HG02852 (cell line): ENCODE data around the gene YTHDC2.

Experiments used
- ATAC-seq: cut with Tn5 transposase; IDR thresholded peaks from one replicate; pipeline ENCODE4 v1.9.1; 2021; ENCODE audit warnings: mild to moderate bottlenecking, moderate library complexity; ENCODE audit not compliant: unreplicated experiment

Gene YTHDC2

GRCh38 chr5:113519412-113519811 is 5.9 kb downstream of the YTHDC2 start:
- no peak for ATAC-seq

GRCh38 chr5:113520429-113520828 is 6.9 kb downstream of the YTHDC2 start:
- ATAC-seq, result peak; percentile 80

- no peak for ATAC-seq
These were observed 7.4 kb downstream of the YTHDC2 start for GRCh38 chr5:113520899-113521298.

- ATAC-seq, result no peak
These were observed 9.7 kb downstream of the YTHDC2 start for GRCh38 chr5:113523168-113523567.

GRCh38 chr5:113524927-113525326 is 11.4 kb downstream of the YTHDC2 start:
- ATAC-seq, result peak; percentile 54

- no peak for ATAC-seq
These were observed 12.9 kb downstream of the YTHDC2 start for GRCh38 chr5:113526421-113526820.

- ATAC-seq, result no peak
These were observed 14.3 kb downstream of the YTHDC2 start for GRCh38 chr5:113527746-113528145.

- ATAC-seq, result no peak
These were observed 18.1 kb downstream of the YTHDC2 start for GRCh38 chr5:113531481-113532159.

- ATAC-seq, result no peak
These were observed 24.8 kb downstream of the YTHDC2 start for GRCh38 chr5:113538313-113538712.

- ATAC-seq, result no peak
These were observed 33.2 kb downstream of the YTHDC2 start for GRCh38 chr5:113546703-113547183.

GRCh38 chr5:113548396-113548795 is 34.9 kb downstream of the YTHDC2 start:
- ATAC-seq, result no peak

GRCh38 chr5:113552137-113552536 is 38.6 kb downstream of the YTHDC2 start:
- no peak for ATAC-seq

GRCh38 chr5:113552620-113553019 is 39.1 kb downstream of the YTHDC2 start:
- no peak for ATAC-seq

GRCh38 chr5:113562828-113563400 is 49.4 kb downstream of the YTHDC2 start:
- no peak for ATAC-seq

GRCh38 chr5:113569396-113569795 is 55.9 kb downstream of the YTHDC2 start:
- no peak for ATAC-seq

GRCh38 chr5:113572716-113573115 is 59.2 kb downstream of the YTHDC2 start:
- ATAC-seq, result no peak

- ATAC-seq, result no peak
These were observed 60.9 kb downstream of the YTHDC2 start for GRCh38 chr5:113574417-113574816.

GRCh38 chr5:113575074-113575473 is 61.6 kb downstream of the YTHDC2 start:
- ATAC-seq, result no peak

GRCh38 chr5:113578091-113578490 is 64.6 kb downstream of the YTHDC2 start:
- no peak for ATAC-seq

- no peak for ATAC-seq
These were observed 67.9 kb downstream of the YTHDC2 start for GRCh38 chr5:113581388-113581787.

- no peak for ATAC-seq
These were observed 84.7 kb downstream of the YTHDC2 start for GRCh38 chr5:113598150-113598549.

GRCh38 chr5:113598926-113599325 is 85.4 kb downstream of the YTHDC2 start:
- ATAC-seq, result no peak
